ENCODE data around the gene SYN1. TPM values are rescaled to one million over a fixed set of nuclear protein-coding genes. Genes with fewer than 3 reads are reported as not detected.

SYN1 gene
- total and polyA plus RNA-seq, 7 donors: 0.16 to 1.6 (median 1.0) TPM; not detected in 1

- WGBS, 2 donors: 52 to 53% methylated on average over 9 of the region's 9 CpGs
- no peak for DNase-seq
- Histone ChIP-seq H3K27me3 (peaks cover 0 to 10% (median 0%) of the 10 kb centered on the region in 3 donors), H3K9me3 (no peaks in the 10 kb centered on the region), H3K4me1 (peaks cover 0 to 5% (median 0%) of the 10 kb centered on the region in 4 donors), H3K27ac (no peak overlapping the region), H3K36me3 (no peaks in the 10 kb centered on the region), H3K4me3 (no peak overlapping the region)
- TF ChIP-seq EP300 (IDR thresholded peaks at IDR 0.05): no peak
- no peak for TF ChIP-seq POLR2A (IDR thresholded peaks at IDR 0.05)
- TF ChIP-seq CTCF (IDR thresholded peaks at IDR 0.05): no peak
- intact Hi-C loops (cut with DNase I): loop anchor here (2.0 kb wide), 1 partner anchor 59 kb away; the partner anchor contains the start of gene ARAF
Measured at GRCh38 chrX:47620303-47620685, 637 bp upstream of the SYN1 start.

- intact Hi-C loops (cut with DNase I): no loop called here
- peaks cover 0 to 10% (median 0%) of the 10 kb centered on the region in 3 donors for H3K27me3 ChIP-seq
- TF ChIP-seq EP300 (IDR thresholded peaks at IDR 0.05) (no peak), CTCF (IDR thresholded peaks at IDR 0.05) (no peak), POLR2A (IDR thresholded peaks at IDR 0.05) (no peak), POLR2AphosphoS5 (IDR thresholded peaks at IDR 0.05) (no peak)
- no peak overlapping the region for H3K27ac ChIP-seq
- peaks cover 0 to 5% (median 0%) of the 10 kb centered on the region in 4 donors for H3K4me1 ChIP-seq
- no peaks in the 10 kb centered on the region for H3K9me3 ChIP-seq
- whole genome bisulfite sequencing, 2 donors: 32 to 40% methylated on average over 32 of the region's 32 CpGs
- no peaks in the 10 kb centered on the region for H3K36me3 ChIP-seq
- no peak for DNase-seq
- H3K4me3 ChIP-seq: peak overlapping the region in 1 of 4 donors; percentile 40
Measured at GRCh38 chrX:47618923-47619485, 653 bp downstream of the SYN1 start.

- Histone ChIP-seq H3K9me3 (no peaks in the 10 kb centered on the region), H3K4me3 (no peak overlapping the region), H3K27ac (no peak overlapping the region), H3K36me3 (no peaks in the 10 kb centered on the region), H3K4me1 (peaks cover 0 to 4% (median 0%) of the 10 kb centered on the region in 4 donors), H3K27me3 (peaks cover 0 to 3% (median 0%) of the 10 kb centered on the region in 3 donors)
- TF ChIP-seq CTCF (IDR thresholded peaks at IDR 0.05): no peak
- no peak for TF ChIP-seq POLR2AphosphoS5 (IDR thresholded peaks at IDR 0.05)
- no peak for TF ChIP-seq POLR2A (IDR thresholded peaks at IDR 0.05)
- no peak for TF ChIP-seq EP300 (IDR thresholded peaks at IDR 0.05)
- 69 to 94% methylated on average over 5 of the region's 5 CpGs for WGBS, 2 donors
- intact Hi-C loops (cut with DNase I): no loop called here
- no peak for DNase-seq
Measured at GRCh38 chrX:47614618-47615017, 5.0 kb downstream of the SYN1 start.

- no peak for DNase-seq
- intact Hi-C loops (cut with DNase I): no loop called here
- no peaks in the 10 kb centered on the region for H3K36me3 ChIP-seq
- WGBS, 2 donors: 92 to 94% methylated on average over 8 of the region's 8 CpGs
- H3K4me3 ChIP-seq: no peak overlapping the region
- no peaks in the 10 kb centered on the region for H3K9me3 ChIP-seq
- TF ChIP-seq EP300 (IDR thresholded peaks at IDR 0.05) (no peak), POLR2A (IDR thresholded peaks at IDR 0.05) (no peak), POLR2AphosphoS5 (IDR thresholded peaks at IDR 0.05) (no peak), CTCF (IDR thresholded peaks at IDR 0.05) (no peak)
- H3K4me1 ChIP-seq: no peaks in the 10 kb centered on the region
- H3K27ac ChIP-seq: no peak overlapping the region
- H3K27me3 ChIP-seq: no peaks in the 10 kb centered on the region
Measured at GRCh38 chrX:47613082-47613481, 6.6 kb downstream of the SYN1 start.

- DNase-seq: no peak
- intact Hi-C loops (cut with DNase I): no loop called here
- no peaks in the 10 kb centered on the region for H3K9me3 ChIP-seq
- no peaks in the 10 kb centered on the region for H3K4me1 ChIP-seq
- no peaks in the 10 kb centered on the region for H3K27me3 ChIP-seq
- H3K36me3 ChIP-seq: no peaks in the 10 kb centered on the region
- TF ChIP-seq CTCF (IDR thresholded peaks at IDR 0.05) (no peak), POLR2A (IDR thresholded peaks at IDR 0.05) (no peak), EP300 (IDR thresholded peaks at IDR 0.05) (no peak), POLR2AphosphoS5 (IDR thresholded peaks at IDR 0.05) (no peak)
- H3K4me3 ChIP-seq: no peak overlapping the region
- H3K27ac ChIP-seq: no peak overlapping the region
Measured at GRCh38 chrX:47612418-47612817, 7.2 kb downstream of the SYN1 start.

Data from sigmoid colon (tissue), 7 donors.